SH-SY5Y (cell line): Measurements from ENCODE around the gene TTN.

Experiments used
- GATA2 ChIP-seq: IDR thresholded peaks from 2 replicates; pipeline ENCODE4 v1.6.1; 2011; ENCODE audit warnings: mild to moderate bottlenecking, low read depth, low read length
- GATA3 ChIP-seq: IDR thresholded peaks from 2 replicates; pipeline ENCODE4 v1.6.1; 2011; ENCODE audit warnings: low read depth, mild to moderate bottlenecking, low read length, moderate library complexity

GRCh38 chr2:178484245-178485041, 322.8 kb downstream of the TTN start:
- TF ChIP-seq GATA2 (no peak), GATA3 (no peak)
